Right ventricle myocardium superior (tissue), 1 donor: ENCODE data around the gene ZNF133. TPM values are rescaled to one million over a fixed set of nuclear protein-coding genes. Genes with fewer than 3 reads are reported as not detected.
"Not testable (repeated sequence)": the region's sequence is repeated elsewhere in the genome, so short reads cannot be mapped to it uniquely, and the experiment has no call there.

Source experiments
- ATAC-seq: fragments of 200-7000 bp; cut with Tn5 transposase; one replicate; pipeline ENCODE4 v1.9.1; 2020; ENCODE audit warnings: mild to moderate bottlenecking; ENCODE audit not compliant: poor library complexity
- DNase-seq: peaks from one replicate; pipeline ENCODE4 v3.0.0-alpha.2; 2020
- intact Hi-C: fragments of 100-400 bp; cut with DNase I; formaldehyde crosslinking; loops from one replicate; pipeline ENCODE4 v1.11.2; 2022
- long read RNA-seq: library from polyadenylated mRNA; unstranded; transcript quantifications from one replicate; pipeline ENCODE4 v2.0.0, GENCODE V29; 2021
- total RNA-seq: library from RNA; stranded (reverse); fragmentation: NEBNext Ultra II Directional; extraction: Animal tissue kit (Norgen Biotek cat#: 25700); gene quantifications from one replicate; pipeline ENCODE4 v1.2.1, GENCODE V29; 2021
- donor health status: DM: no; HTN: yes; CAD: no; lungs with severe emphysema.

The ZNF133 gene
- 5.3 TPM for total RNA-seq
- long read RNA-seq, transcript ZNF133-208 (4 exons, 523 nt), result major isoform, 5 of 25 reads
- long read RNA-seq, partial matches to known transcripts, result 1 of 25 reads
- long read RNA-seq, other reads (novel, unspliced or antisense), result 16 of 25 reads

DNA sequence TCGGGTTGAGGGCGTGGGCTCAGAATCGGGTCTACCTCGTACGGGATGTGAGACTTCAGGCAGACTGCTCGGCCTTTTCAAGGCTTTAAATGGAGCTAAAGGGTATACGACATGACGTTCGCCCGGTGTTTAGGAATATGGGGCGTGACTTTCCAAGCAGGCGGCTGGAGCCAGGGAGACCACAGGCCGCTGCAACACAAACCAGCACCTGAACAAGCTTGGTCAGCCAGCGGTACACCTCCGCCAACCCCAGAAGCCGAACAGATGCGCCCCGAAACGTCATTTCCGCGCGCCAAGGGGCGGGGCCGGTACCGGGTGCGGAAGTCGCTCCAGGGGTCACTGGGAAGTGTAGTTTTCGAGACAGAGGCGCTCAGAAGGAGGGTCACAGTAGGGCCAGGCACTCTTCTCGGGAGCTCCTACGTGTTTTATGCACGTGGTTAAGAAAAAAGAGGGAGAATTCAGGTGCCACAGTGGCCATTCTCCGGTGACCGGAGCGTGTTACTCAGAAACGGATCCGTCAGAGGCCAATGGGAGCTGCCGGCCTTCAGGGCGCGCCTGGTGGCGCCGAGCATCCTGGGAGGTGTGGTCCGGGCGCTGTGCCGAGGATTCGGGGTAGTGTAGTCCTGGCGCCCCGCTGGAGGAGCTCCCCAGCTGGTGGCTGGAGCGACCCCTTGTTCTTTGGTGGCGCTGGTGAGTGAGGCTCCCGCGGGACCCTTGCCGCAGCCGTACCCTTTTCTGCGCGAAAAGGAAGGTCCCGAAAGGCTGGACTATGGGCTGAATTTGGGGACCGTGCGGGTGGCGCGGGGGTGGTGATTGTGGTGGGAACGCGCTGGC is at the start of gene ZNF133:
TSS of gene ZNF133 (plus strand) at position 613 of the 834 bp plus-strand sequence. CDS start 17,160 bp downstream, outside the sequence.
- peak; percentile 99 for DNase-seq
- peak; percentile 100 for ATAC-seq
- intact Hi-C loops, result loop anchor here (10.0 kb wide), 2 partner anchors 153 to 783 kb away; partner anchors contain the start of genes KAT14 and PET117

DNA sequence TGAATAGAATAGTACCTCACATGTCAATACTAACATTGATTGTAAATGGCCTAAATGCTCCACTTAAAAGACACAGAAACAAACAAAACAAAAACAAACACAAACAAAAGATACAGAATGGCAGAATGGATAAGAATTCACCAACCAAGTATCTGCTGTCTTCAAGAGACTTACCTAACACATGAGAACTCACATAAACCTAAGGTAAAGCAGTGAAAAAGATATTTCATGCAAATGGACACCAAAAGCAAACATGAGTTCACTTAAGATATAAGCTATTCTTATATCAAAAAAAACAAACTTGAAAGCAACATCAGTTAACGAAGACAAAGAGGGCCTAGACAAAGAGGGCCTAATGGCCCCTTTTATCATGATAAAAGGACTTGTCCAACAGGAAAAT is 47.3 kb upstream of the ZNF133 start:
- no peak for ATAC-seq
- intact Hi-C loops, result no loop called here
- DNase-seq, result no peak

DNA sequence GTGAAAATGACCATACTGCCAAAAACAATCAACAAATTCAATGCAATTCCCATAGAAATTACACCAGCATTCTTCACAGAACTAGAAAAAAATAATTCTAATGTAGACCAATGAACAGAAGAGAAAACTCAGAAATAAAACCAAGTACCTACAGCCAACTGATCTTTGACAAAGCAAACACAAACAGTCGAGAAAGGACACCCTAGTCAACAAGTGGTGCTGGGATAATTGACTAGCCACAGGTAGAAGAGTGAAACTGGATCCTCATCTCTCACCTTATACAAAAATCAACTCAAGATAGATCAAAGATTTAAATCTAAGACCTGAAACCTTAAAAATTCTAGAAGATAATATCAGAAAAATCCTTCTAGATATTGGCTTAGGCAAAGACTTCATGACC is 44.5 kb upstream of the ZNF133 start:
- DNase-seq (no peak), ATAC-seq (no peak)
- intact Hi-C loops, result no loop called here

DNA sequence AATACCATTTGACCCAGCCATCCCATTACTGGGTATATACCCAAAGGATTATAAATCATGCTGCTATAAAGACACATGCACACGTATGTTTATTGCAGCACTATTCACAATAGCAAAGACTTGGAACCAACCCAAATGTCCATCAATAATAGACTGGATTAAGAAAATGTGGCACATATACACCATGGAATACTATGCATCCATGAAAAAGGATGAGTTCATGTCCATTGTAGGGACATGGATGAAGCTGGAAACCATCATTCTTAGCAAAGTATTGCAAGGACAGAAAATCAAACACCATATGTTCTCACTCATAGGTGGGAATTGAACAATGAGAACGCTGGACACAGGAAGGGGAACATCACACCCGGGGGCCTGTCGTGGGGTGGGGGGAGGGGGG is 39.8 kb upstream of the ZNF133 start:
- intact Hi-C loops, ATAC-seq, DNase-seq: not testable (repeated sequence)

DNA sequence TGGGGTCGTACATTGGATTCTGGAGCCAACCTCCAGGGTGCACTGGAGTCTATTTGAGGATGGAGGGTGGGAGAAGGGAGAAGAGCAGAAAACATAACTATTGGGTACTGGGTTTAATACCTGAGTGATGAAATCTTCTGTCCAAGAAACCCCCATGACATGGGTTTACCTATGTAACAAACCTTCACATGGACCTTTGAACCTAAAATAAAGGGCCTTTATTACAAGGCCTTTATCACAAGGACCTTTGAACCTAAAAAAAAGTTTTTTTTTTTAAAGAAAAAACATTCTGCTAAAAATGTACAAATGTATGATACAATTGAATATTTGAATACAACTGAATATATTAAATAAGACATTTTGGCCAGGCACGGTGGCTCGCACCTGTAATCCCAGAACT is 38.1 kb upstream of the ZNF133 start:
- DNase-seq (no peak), ATAC-seq (no peak)
- intact Hi-C loops, result no loop called here

DNA sequence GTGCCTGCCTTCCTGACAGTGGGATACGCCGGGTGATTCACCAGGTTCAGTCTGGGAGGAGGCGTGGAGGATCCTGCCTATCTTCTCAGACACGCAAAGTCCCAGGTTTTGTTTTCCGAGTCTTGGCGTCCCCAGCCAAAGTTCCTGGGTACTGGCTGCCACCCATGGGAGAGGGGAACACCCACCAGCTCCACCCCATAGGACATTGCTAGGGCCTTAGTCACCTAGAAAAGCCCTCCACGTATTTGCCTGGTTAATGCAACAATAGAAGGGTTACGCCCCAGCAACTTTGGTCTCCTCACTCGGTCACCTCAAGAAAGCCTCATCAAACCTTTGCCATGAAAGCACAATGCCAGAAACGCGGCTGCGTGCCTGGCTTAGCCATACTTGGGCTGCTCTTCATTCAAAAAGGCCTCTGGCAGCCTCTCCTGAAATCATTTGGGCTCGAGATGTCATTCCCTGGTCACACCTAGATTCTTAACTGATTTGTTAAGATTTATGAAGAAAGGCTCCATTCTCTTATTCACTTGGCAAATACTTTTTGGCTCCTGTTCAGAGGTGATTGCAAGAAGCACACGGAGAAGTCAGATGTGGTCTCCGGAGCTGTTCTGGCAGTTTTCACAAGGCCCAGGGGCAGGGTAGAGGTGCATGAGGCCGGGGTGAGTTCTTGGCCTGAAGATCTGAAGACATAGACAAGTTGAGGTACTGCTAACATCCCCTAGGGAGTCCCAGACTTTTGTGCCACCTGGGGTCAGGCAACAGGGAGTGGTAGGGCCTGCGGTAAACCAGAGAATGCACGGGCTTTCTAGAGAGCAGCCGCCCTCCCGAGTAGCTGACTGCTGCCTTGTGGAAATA is 35.5 kb upstream of the ZNF133 start:
- intact Hi-C loops, result no loop called here
- ATAC-seq (no peak), DNase-seq (no peak)

DNA sequence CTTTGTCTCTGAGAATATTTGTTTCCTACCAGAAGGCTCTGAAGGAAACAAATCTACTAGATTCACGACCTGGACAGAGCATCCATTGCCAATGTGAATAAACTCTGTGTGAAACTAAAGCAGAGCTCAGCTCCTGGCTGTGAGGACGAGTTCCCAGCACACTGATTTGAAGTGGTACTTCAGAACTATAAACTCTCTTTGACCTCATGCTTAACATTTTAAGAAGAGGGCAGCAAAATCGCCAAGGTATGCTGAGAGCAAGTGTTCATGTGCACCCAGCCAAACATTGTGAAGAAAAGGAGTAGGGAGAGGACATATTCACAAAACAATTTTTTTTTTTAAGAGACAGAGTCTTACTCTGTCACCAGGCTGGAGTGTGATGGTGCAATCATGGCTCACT is 33.7 kb upstream of the ZNF133 start:
- ATAC-seq (no peak), DNase-seq (no peak)
- intact Hi-C loops, result no loop called here

DNA sequence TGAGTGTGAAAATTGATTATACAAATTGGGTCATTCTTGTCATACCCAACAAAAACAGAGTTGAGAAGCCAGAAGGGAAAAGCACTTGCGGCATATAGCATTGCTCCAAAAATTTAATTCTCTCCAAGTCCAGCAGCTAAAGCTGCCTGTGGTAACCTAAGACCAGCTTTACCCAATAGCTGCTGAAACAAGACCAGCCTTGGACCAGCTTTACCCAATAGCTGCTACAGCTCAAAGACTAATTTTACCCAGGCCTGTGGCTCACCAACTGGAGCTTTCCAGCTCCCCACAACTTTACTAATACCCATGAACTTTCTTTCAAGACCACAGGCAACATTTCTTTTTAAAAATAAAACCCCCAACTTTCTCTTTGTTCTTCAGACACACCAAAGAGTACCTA is 32.8 kb upstream of the ZNF133 start:
- ATAC-seq (no peak), DNase-seq (no peak)
- intact Hi-C loops, result no loop called here

DNA sequence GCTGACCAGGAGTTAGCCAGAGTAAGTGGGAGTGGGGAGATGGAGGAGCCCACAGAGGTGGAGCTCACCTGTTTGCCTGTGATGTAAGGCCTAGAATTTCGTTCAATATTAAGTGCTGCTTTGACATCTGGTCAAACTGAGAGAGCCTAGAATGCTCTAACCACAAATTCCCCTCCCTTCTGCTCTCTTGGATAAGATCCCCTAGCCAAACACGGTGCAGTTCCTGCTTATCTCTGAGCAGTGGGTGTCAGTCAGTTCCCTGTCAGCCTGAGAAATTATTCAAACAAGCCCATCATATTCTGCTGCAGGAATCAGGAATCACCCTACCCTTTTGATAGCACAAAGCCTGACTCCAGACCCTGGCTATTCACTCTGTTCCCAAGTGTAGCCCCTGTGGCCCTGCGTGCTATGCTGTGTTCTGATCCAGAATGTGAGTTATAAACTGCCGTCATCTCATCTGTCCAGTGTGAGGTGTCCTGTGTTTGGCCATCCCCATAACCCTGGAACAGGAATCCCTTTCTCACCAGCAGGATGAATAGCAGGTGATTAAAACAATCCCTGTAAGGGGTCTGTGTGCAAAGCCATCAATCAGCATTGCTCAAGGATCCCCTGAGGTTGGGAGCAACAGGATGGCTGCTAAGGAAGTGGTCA is 31.8 kb upstream of the ZNF133 start:
- intact Hi-C loops, result no loop called here
- ATAC-seq, result no peak

DNA sequence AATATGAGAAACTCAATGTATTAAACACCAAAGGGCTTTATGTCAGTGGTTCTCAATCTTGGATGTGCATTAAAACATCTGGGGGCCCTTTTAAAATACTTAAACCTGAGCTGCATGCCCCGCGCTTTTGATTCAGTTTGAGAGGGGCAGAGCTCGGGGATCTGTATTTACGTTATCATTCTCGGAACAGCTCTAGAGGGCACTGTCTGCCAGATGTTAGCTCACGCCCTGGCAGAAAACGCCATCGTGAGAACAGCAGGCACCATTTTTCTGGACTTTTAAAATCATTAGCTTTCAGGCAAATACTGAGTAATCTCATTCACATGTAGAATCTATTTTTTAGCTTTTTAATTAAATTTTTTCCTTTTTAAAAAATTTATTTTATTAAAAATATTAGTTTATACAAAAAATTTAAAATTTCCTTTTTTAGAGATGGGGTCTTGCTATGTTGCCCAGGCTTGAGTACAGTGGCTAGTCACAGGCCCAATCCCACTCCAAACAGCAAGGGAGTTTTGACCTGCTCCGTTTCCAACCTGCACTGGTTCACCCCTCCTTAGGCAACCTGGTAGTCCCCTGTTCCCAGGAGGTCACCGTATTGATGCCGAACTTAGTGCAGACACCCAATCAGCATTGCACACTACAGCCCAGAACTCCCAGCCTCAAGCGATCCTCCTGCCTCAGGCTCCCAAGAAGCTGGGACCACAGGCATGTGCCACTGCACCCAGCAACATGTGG is 30.0 kb upstream of the ZNF133 start:
- ATAC-seq, result no peak
- no peak for DNase-seq
- intact Hi-C loops, result no loop called here

More for the DNA sequence above, 31.8 kb upstream of the ZNF133 start:
- DNase-seq, result no peak

DNA sequence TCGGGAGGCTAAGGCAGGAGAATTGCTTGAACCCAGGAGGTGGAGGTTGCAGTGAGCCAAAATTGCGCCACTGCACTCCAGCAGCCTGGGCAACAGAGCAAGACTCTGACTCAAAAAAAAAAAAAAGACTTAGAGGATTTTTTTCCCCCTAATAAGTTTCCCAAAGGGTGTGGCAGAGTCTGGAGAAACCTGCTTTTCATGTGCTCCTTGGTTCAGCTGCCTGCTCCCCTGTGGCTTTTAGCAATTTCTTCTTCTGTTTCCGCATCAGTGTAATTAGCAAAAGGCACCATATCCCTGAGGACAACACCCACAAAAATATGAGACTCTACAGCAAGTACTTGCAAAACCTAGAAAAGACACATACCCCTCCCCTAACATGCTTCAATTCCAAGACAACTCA is 28.6 kb upstream of the ZNF133 start:
- DNase-seq, result no peak
- no peak for ATAC-seq
- intact Hi-C loops, result no loop called here

DNA sequence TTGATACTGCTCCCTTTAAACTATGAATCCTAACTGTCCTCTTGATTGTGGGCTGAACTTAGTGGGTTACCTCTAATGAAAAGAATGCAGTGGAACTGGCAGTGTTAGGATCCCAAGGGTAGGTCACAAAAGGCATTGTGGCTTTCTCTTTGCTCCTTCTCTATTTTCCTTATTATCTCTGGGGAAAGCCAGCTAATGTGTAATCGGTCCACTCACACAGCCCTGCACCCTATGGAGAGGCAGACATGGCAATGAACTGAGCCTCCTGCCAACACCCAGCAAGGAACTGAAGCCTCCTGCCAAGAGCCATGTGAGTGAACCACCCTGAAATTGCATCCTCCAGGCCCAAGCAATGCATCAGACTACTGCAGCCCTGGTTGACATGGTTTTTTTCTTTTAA is 24.6 kb upstream of the ZNF133 start:
- ATAC-seq (peak; percentile 38), DNase-seq (no peak)
- intact Hi-C loops, result no loop called here

DNA sequence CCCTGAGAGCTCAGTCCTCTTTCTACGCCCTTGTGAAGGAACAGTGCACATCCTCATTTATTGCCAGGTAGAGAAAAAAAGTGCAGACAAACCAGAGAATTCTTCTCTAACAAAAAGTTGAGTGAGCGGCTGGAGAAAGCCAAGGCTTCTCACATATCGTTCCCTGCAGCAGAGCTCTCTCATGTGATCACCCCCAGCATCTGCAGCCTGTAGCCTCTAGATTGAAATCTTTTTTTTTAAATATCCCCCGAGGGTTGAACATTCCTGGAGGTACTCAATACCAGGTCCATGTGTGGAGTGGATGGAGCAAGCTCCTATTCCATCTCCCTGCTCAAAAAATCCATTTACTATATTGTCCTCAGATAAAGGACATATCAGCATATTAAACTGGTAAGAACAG is 22.9 kb upstream of the ZNF133 start:
- no peak for DNase-seq
- ATAC-seq, result no peak
- intact Hi-C loops, result no loop called here

DNA sequence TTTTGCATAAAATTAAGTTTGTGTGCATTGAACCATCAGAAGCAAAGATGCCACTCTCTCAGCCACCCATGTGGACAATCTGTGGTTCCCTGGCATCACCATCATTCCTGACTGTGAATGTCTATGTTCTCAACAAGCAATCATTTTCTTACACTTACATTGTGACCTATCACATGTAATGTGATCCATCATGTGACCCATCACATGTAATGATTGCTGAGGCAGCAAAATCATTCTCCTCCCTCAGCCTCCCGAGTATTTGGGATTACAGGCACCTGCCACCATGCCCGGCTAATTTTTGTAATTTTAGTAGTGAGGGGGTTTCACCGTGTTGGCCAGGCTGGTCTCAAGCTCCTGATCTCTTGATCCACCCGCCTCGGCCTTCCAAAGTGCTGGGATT is 22.0 kb upstream of the ZNF133 start:
- DNase-seq, result no peak
- intact Hi-C loops, result no loop called here
- no peak for ATAC-seq

DNA sequence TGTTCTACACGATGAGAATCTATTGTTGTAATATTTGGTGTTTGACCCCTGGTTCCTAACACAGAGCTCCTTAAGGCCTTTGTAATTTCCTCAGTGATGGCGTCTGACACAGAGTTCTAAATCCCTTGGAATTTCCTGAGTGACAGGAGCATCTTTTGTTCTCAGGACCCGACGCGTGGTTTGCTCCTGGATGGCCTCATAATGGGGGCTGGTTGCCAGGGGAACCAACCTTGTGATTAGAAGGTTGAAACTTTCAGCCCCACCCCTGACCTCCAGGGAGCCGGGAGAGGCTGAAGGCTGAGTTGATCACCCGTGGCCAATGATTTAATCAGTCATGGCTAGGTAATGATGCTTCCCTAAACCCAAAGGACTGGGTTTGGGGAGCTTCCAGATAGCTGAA is 20.5 kb upstream of the ZNF133 start:
- ATAC-seq (no peak), DNase-seq (no peak)
- intact Hi-C loops, result no loop called here

DNA sequence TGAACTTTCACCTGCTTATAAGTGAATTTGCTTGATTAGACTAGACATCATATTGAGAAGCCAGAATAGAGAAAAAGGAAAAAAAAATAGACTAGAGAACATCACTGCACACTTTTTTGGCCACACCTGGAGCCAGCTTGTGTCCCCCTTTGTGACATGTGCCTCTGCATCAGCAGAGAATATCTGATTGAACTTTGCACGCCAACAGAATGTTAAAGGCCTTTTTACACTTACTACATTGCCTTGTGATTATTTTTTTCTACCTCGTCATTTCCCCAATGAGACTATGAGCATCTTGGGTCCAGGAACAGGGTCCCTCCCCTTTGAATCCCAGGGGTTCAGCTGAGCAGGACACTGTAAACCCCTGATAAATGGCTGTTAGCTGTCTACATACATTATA is 17.2 kb upstream of the ZNF133 start:
- intact Hi-C loops, result loop anchor here (5.0 kb wide), 1 partner anchor 1469 kb away; no protein-coding TSS in a partner anchor
- no peak for ATAC-seq
- no peak for DNase-seq

DNA sequence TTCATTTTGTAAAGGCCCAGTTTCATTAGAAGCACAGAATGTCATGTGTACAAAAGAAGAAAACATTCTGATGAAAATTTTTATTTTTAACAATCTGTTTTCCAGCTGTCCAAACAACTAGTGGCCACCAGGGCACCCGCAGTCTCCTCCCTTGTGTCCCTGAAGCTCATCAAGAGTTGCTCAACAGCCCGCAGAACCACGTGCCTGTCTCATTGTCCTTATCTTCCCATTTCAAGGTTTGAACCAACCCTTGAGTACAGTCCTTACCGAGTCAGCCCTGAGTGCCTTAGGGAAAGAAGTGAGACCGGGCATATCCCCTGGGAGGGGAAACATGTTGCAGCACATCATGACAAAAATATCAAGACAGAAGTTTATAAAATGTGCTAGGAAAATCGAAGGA is 15.9 kb upstream of the ZNF133 start:
- ATAC-seq (peak; percentile 81), DNase-seq (peak; percentile 63)
- intact Hi-C loops, result loop anchor here (5.0 kb wide), 1 partner anchor 1470 kb away; no protein-coding TSS in a partner anchor

DNA sequence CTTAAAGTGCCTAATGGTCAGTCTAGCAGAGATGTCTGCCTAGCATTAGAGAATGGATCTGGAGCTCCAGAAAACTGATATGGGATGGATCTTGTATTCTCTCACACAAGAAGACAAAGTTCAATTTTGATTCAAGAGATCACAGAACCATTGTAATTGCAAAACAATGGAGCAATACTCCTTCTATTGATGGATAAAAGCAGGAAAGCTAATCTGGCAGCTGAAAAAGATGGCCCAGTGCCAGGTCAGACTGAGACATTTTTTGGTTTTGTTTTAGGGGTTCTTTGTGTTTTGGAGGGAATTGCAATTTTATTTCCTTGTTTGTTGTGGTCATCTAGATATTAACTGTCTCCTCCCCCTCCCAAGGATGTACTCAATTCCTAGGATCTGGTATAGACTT is 14.6 kb upstream of the ZNF133 start:
- no peak for DNase-seq
- intact Hi-C loops, result loop anchor here (5.0 kb wide), 1 partner anchor 1471 kb away; no protein-coding TSS in a partner anchor
- no peak for ATAC-seq
